T-helper 22 cell (primary cell): Measurements from ENCODE around the gene CRIP1.
A peak's percentile ranks its signal among the peaks of the same experiment; 100 is the strongest.

Experiments used
- DNase-seq: peaks from one replicate; pipeline ENCODE4 v3.0.0-alpha.2; 2020; ENCODE audit warnings: low read depth

Gene CRIP1

GRCh38 chr14:105480807-105481801, 5.6 kb upstream of the CRIP1 start:
- peak; percentile 70 for DNase-seq

- peak; percentile 96 for DNase-seq
These were observed 4.7 kb upstream of the CRIP1 start for GRCh38 chr14:105481886-105482457.

- DNase-seq: no peak
These were observed 4.1 kb upstream of the CRIP1 start for GRCh38 chr14:105482486-105483110.

GRCh38 chr14:105483300-105484068, 3.2 kb upstream of the CRIP1 start:
- no peak for DNase-seq

GRCh38 chr14:105484069-105484996, 2.4 kb upstream of the CRIP1 start:
- peak; percentile 48 for DNase-seq

- DNase-seq: no peak
These were observed 1.7 kb upstream of the CRIP1 start for GRCh38 chr14:105484997-105485393.

GRCh38 chr14:105485739-105486162, 935 bp upstream of the CRIP1 start:
- DNase-seq: peak; percentile 65

- DNase-seq: peak; percentile 51
These were observed 325 bp downstream of the CRIP1 start for GRCh38 chr14:105486974-105487448.

- DNase-seq: peak; percentile 66
These were observed 831 bp downstream of the CRIP1 start for GRCh38 chr14:105487449-105487985.

- no peak for DNase-seq
These were observed 1.5 kb downstream of the CRIP1 start for GRCh38 chr14:105487986-105488777.

- no peak for DNase-seq
These were observed 2.3 kb downstream of the CRIP1 start for GRCh38 chr14:105488781-105489541.

- peak; percentile 88 for DNase-seq
These were observed 3.0 kb downstream of the CRIP1 start for GRCh38 chr14:105489542-105490266.

GRCh38 chr14:105490267-105490571, 3.5 kb downstream of the CRIP1 start:
- no peak for DNase-seq

GRCh38 chr14:105490572-105491365, 4.1 kb downstream of the CRIP1 start, which contains the start of gene TEDC1:
Gene TEDC1 (plus strand): TSS chr14:105491246. CDS start chr14:105491376, 130 bp downstream.
- DNase-seq: peak; percentile 100

- DNase-seq: peak; percentile 78
These were observed 4.8 kb downstream of the CRIP1 start for GRCh38 chr14:105491366-105491973.

GRCh38 chr14:105492031-105492970, 5.6 kb downstream of the CRIP1 start:
- no peak for DNase-seq
